ENCODE data around the gene ACSL4. TPM values are rescaled to one million over a fixed set of nuclear protein-coding genes. Genes with fewer than 3 reads are reported as not detected.

The ACSL4 gene
- total RNA-seq, 3 donors from 2014 or later (not counting 1 experiment from before 2014, with no cell fraction given), result 19.8 to 28.4 (median 21.7) TPM

- Histone ChIP-seq H3K27me3 (ENCODE audit: control insufficient read depth, insufficient read depth, low read length) (no peaks in the 10 kb centered on the region), H3K4me3 (ENCODE audit: low read length) (no peak overlapping the region), H3K27ac (ENCODE audit: low read length) (no peak overlapping the region), H3K4me1 (ENCODE audit: control insufficient read depth, insufficient read depth, low read length) (no peaks in the 10 kb centered on the region), H3K9me3 (ENCODE audit: control insufficient read depth, insufficient read depth, low read length) (no peaks in the 10 kb centered on the region), H3K36me3 (ENCODE audit: control insufficient read depth, insufficient read depth, low read length) (peaks cover 3% of the 10 kb centered on the region)
- Mint-ChIP-seq H3K4me3 (no peak overlapping the region), H3K4me1 (peaks cover 4 to 23% of the 10 kb centered on the region in 2 donors), H3K27me3 (ENCODE audit: low read depth in 2 of 2) (no peaks in the 10 kb centered on the region), H3K36me3 (no peaks in the 10 kb centered on the region), H3K27ac (no peak overlapping the region), H3K9me3 (no peaks in the 10 kb centered on the region)
- intact Hi-C loops (cut with micrococcal nuclease), result no loop called here
- 100% methylated on average over 1 of the region's 1 CpG for WGBS (ENCODE audit: insufficient coverage)
- ATAC-seq, result no peak
- TF ChIP-seq CTCF (IDR thresholded peaks at IDR 0.05), result no peak
- DNase-seq, result no peak
These were observed 16.5 kb downstream of the ACSL4 start for GRCh38 chrX:109716431-109717028.

GRCh38 chrX:109714340-109714958 is 18.6 kb downstream of the ACSL4 start:
- Mint-ChIP-seq H3K27me3 (ENCODE audit: low read depth in 2 of 2) (no peaks in the 10 kb centered on the region), H3K4me1 (peaks cover 11 to 26% of the 10 kb centered on the region in 2 donors), H3K36me3 (no peaks in the 10 kb centered on the region), H3K4me3 (no peak overlapping the region), H3K27ac (no peak overlapping the region), H3K9me3 (no peaks in the 10 kb centered on the region)
- no peak for TF ChIP-seq CTCF (IDR thresholded peaks at IDR 0.05)
- H3K9me3 ChIP-seq (ENCODE audit: control insufficient read depth, insufficient read depth, low read length), result no peaks in the 10 kb centered on the region
- H3K4me1 ChIP-seq (ENCODE audit: control insufficient read depth, insufficient read depth, low read length), result peaks cover 5% of the 10 kb centered on the region
- intact Hi-C loops (cut with micrococcal nuclease), result no loop called here
- no peaks in the 10 kb centered on the region for H3K27me3 ChIP-seq (ENCODE audit: control insufficient read depth, insufficient read depth, low read length)
- ATAC-seq (no peak), DNase-seq (no peak)
- H3K27ac ChIP-seq (ENCODE audit: low read length), result no peak overlapping the region
- H3K36me3 ChIP-seq (ENCODE audit: control insufficient read depth, insufficient read depth, low read length), result peaks cover 3% of the 10 kb centered on the region
- H3K4me3 ChIP-seq (ENCODE audit: low read length), result no peak overlapping the region
- no CpG with 5 or more reads among the region's 1 CpG for WGBS (ENCODE audit: insufficient coverage)

- ATAC-seq, result no peak
These were observed 22.9 kb downstream of the ACSL4 start for GRCh38 chrX:109710181-109710580.

More at GRCh38 chrX:109710181-109710580, 22.9 kb downstream of the ACSL4 start:
- Mint-ChIP-seq H3K4me3 (no peak overlapping the region), H3K27me3 (ENCODE audit: low read depth in 2 of 2) (no peaks in the 10 kb centered on the region), H3K27ac (no peak overlapping the region), H3K36me3 (no peaks in the 10 kb centered on the region), H3K9me3 (no peaks in the 10 kb centered on the region), H3K4me1 (peaks cover 19 to 31% of the 10 kb centered on the region in 2 donors)
- WGBS (ENCODE audit: insufficient coverage), result 87% methylated on average over 2 of the region's 2 CpGs
- no peak overlapping the region for H3K27ac ChIP-seq (ENCODE audit: low read length)
- peaks cover 15% of the 10 kb centered on the region for H3K4me1 ChIP-seq (ENCODE audit: control insufficient read depth, insufficient read depth, low read length)
- H3K9me3 ChIP-seq (ENCODE audit: control insufficient read depth, insufficient read depth, low read length), result no peaks in the 10 kb centered on the region
- no peaks in the 10 kb centered on the region for H3K27me3 ChIP-seq (ENCODE audit: control insufficient read depth, insufficient read depth, low read length)
- no peak for TF ChIP-seq CTCF (IDR thresholded peaks at IDR 0.05)
- intact Hi-C loops (cut with micrococcal nuclease), result no loop called here
- no peak for DNase-seq
- H3K36me3 ChIP-seq (ENCODE audit: control insufficient read depth, insufficient read depth, low read length), result peaks cover 3% of the 10 kb centered on the region
- no peak overlapping the region for H3K4me3 ChIP-seq (ENCODE audit: low read length)

All from natural killer cell (primary cell).